K562 (cell line): ENCODE data around the gene CAMSAP3. TPM values are rescaled to one million over a fixed set of nuclear protein-coding genes. Genes with fewer than 3 reads are reported as not detected.

Experiments
- ATAC-seq: fragments of 200-7000 bp; cut with Tn5 transposase; 3 replicates; pipeline ENCODE4 v1.9.1; 2020; ENCODE audit warnings: moderate library complexity
- BruUV-seq: library from RNA; stranded (reverse); fragments of 400-500 nt; replicated peaks from 2 replicates; lab custom pipeline; 2021; lab: Mats Ljungman, UMichigan
- CTCF ChIA-PET: fragments of 300-600 bp; formaldehyde crosslinking; extraction: SDS; loops from one replicate; lab custom pipeline; 2021; ENCODE audit warnings: low intra/inter-chr PET ratio; lab: Yijun Ruan, JAX
- POLR2A ChIA-PET: fragments of 300-600, 350-650 bp; sonication (Branson Sonifier 250); formaldehyde crosslinking; extraction: SDS; loops from one replicate; lab custom pipeline; 2021; ENCODE audit warnings: antibody characterized with exemption, inconsistent platforms; lab: Yijun Ruan, JAX
- DNase-seq, 4 experiments: peaks; one replicate each; pipeline versions ENCODE4 v3.0.0 to v3.0.0-alpha.2; 2011 to 2018; ENCODE audit warnings: low spot score in 3 of 4, mixed read lengths in 3 of 4; ENCODE audit errors: extremely low read depth in 1 of 4
- FAIRE-seq: peaks from 2 replicates; lab custom pipeline; 2011; peaks lifted over from hg19 to GRCh38; lab: Jason Lieb, UNC
- H2AFZ ChIP-seq: 2 replicates; pipeline ENCODE4 v1.6.0; 2011; ENCODE audit warnings: low read depth, low read length, control low read depth, inconsistent platforms
- H3K27ac ChIP-seq: fragments of 200-600 bp; 3 replicates; pipeline ENCODE4 v1.8.0; 2011; ENCODE audit warnings: low read depth, mild to moderate bottlenecking, control low read depth, inconsistent platforms, low read length, moderate library complexity, mixed read lengths; ENCODE audit errors: extremely low read depth
- H3K27me3 ChIP-seq, 2 experiments: fragments of 300-600 bp in 1 of 2; 2 replicates in 1 of 2; 3 replicates in 1 of 2; pipeline versions ENCODE4 v1.6.0 to v1.8.0; 2011; ENCODE audit warnings: inconsistent platforms in 2 of 2, low read length in 2 of 2, mild to moderate bottlenecking in 1 of 2, mixed read lengths in 1 of 2, moderate library complexity in 1 of 2; ENCODE audit not compliant: control insufficient read depth in 2 of 2, insufficient read depth in 2 of 2
- H3K36me3 ChIP-seq: fragments of 300-600 bp; 3 replicates; pipeline ENCODE4 v1.8.0; 2011; ENCODE audit warnings: mild to moderate bottlenecking, low read length, inconsistent platforms; ENCODE audit not compliant: control insufficient read depth, insufficient read depth
- H3K4me1 ChIP-seq, 2 experiments: fragments of 200-600 bp in 1 of 2; replicated peaks in 1 of 2; 2 replicates in 1 of 2; 3 replicates in 1 of 2; pipeline versions ENCODE4 v1.5.1 to v1.8.0; 2011; ENCODE audit warnings: inconsistent platforms in 2 of 2, low read length in 2 of 2, mild to moderate bottlenecking in 1 of 2, mixed read lengths in 1 of 2, moderate library complexity in 1 of 2; ENCODE audit not compliant: control insufficient read depth in 2 of 2, insufficient read depth in 2 of 2
- H3K4me2 ChIP-seq: 2 replicates; pipeline ENCODE4 v1.6.1; 2011; ENCODE audit warnings: low read length, control low read depth, inconsistent platforms, mixed read lengths; ENCODE audit not compliant: insufficient read depth
- H3K4me3 ChIP-seq: fragments of 200-600 bp; sonication (generic), shearing (Covaris generic); 2 replicates; pipeline ENCODE4 v1.5.1; 2016; ENCODE audit warnings: control low read depth, inconsistent platforms
- H3K79me2 ChIP-seq: fragments of 200-600 bp; 3 replicates; pipeline ENCODE4 v1.8.0; 2011; ENCODE audit warnings: low read length, inconsistent platforms; ENCODE audit not compliant: control insufficient read depth, insufficient read depth
- H3K9ac ChIP-seq, 2 experiments: 2 replicates each; pipeline versions ENCODE4 v1.6.0 to v1.6.1; 2011; ENCODE audit warnings: low read depth in 2 of 2, low read length in 2 of 2, control low read depth in 1 of 2, inconsistent platforms in 1 of 2, mild to moderate bottlenecking in 1 of 2, mixed read lengths in 1 of 2; ENCODE audit not compliant: insufficient read depth in 1 of 2
- H3K9me1 ChIP-seq: one replicate; pipeline ENCODE4 v1.6.0; 2011; ENCODE audit warnings: inconsistent platforms, mild to moderate bottlenecking, low read length, moderate library complexity; ENCODE audit not compliant: control insufficient read depth, insufficient read depth
- H3K9me3 ChIP-seq: replicated peaks from 2 replicates; pipeline ENCODE4 v1.5.1; 2011; ENCODE audit warnings: low read depth, low read length, inconsistent platforms; ENCODE audit not compliant: control insufficient read depth, insufficient read depth
- H4K20me1 ChIP-seq: replicated peaks from 2 replicates; pipeline ENCODE4 v1.6.1; 2011; ENCODE audit warnings: low read length, inconsistent platforms, mixed read lengths; ENCODE audit not compliant: control insufficient read depth, insufficient read depth
- FIP1L1 ChIP-seq: fragments of 200-400 bp; formaldehyde crosslinking; IDR thresholded peaks from 2 replicates; pipeline ENCODE4 v1.6.1; 2018; ENCODE audit warnings: mild to moderate bottlenecking, low read depth, low read length; ENCODE audit not compliant: poor library complexity, severe bottlenecking
- POLR2G ChIP-seq: fragments of 200-400 bp; formaldehyde crosslinking; IDR thresholded peaks from 2 replicates; pipeline ENCODE4 v1.6.1; 2017; ENCODE audit warnings: low read depth, mild to moderate bottlenecking, antibody characterized with exemption, low read length, moderate library complexity
- WGBS: fragments of 100-300 bp; shearing (Covaris generic); methylation state at CpG from one replicate; pipeline ENCODE4 v1.1.6; 2016; ENCODE audit warnings: low coverage, mixed read lengths; ENCODE audit not compliant: insufficient coverage; ENCODE audit errors: missing lambda C conversion rate; 5-methylcytosine and 5-hydroxymethylcytosine counted together
- in situ Hi-C: fragments of 300-500 bp; cut with MboI; formaldehyde crosslinking; loops from 4 replicates; pipeline ENCODE4 v1.15.0; 2018; ENCODE audit warnings: inconsistent platforms, mixed read lengths
- intact Hi-C: fragments of 100-400 bp; cut with micrococcal nuclease; formaldehyde crosslinking; loops from 2 replicates; pipeline ENCODE4 v1.14.2; 2022
- polyA plus RNA-seq, 8 experiments: library from polyadenylated mRNA; depleted of rRNA in 4 of 8; stranded (reverse) in 5 of 8; unstranded in 3 of 8; fragments of >200 nt; fragmentation: Nextera tagmentation in 2 of 8; fragmentation: Illumina TruSeq in 1 of 8; extraction: Ambion mirVana in 2 of 8; extraction: Trizol in 1 of 8; gene quantifications; 2 replicates each; pipeline versions ENCODE4 v1.2.1 to v1.2.3, GENCODE V29; 2011 to 2014; ENCODE audit warnings: inconsistent platforms in 1 of 8, missing spikeins in 1 of 8
- total RNA-seq, 7 experiments: library from RNA; depleted of rRNA in 6 of 7; stranded (reverse); fragments of >200 nt in 6 of 7; fragmentation: Illumina TruSeq in 2 of 7; extraction: Trizol in 2 of 7; gene quantifications; 2 replicates each; pipeline versions ENCODE4 v1.2.1 to v1.2.3, GENCODE V29; 2011 to 2021; ENCODE audit warnings: low replicate concordance in 1 of 7
- TF ChIP-seq, protein P1 (sequence below): sonication (generic); formaldehyde crosslinking; IDR thresholded peaks from 2 replicates; pipeline ENCODE4 v1.8.1; 2023; ENCODE audit warnings: mild to moderate bottlenecking, missing genetic modification reagents

The CAMSAP3 gene
- total and polyA plus RNA-seq, 9 of the 15 experiments (the other 6 are each of a cell fraction or from before 2014, with no cell fraction given): 0.01 to 0.89 (median 0.22) TPM; not detected in 1

GRCh38 chr19:7617172-7617571 lies 21.5 kb downstream of the CAMSAP3 start:
- DNase-seq (no peak), FAIRE-seq (no peak), ATAC-seq (no peak)
- no peak overlapping the region for H3K4me2 ChIP-seq
- peaks cover 3 to 10% of the 10 kb centered on the region in 2 experiments; a peak in 3 of 5 replicates for H3K27me3 ChIP-seq
- H3K36me3 ChIP-seq: peaks cover 31% of the 10 kb centered on the region; the same call in 2 of the 3 replicates
- intact Hi-C loops (no loop called here), in situ Hi-C loops (no loop called here)
- WGBS: 74% methylated on average over 9 of the region's 12 CpGs
- no peaks in the 10 kb centered on the region for H3K9me3 ChIP-seq
- peaks cover 2 to 61% of the 10 kb centered on the region in 2 experiments; a peak in 4 of 5 replicates for H3K4me1 ChIP-seq
- TF ChIP-seq, protein P1, sequence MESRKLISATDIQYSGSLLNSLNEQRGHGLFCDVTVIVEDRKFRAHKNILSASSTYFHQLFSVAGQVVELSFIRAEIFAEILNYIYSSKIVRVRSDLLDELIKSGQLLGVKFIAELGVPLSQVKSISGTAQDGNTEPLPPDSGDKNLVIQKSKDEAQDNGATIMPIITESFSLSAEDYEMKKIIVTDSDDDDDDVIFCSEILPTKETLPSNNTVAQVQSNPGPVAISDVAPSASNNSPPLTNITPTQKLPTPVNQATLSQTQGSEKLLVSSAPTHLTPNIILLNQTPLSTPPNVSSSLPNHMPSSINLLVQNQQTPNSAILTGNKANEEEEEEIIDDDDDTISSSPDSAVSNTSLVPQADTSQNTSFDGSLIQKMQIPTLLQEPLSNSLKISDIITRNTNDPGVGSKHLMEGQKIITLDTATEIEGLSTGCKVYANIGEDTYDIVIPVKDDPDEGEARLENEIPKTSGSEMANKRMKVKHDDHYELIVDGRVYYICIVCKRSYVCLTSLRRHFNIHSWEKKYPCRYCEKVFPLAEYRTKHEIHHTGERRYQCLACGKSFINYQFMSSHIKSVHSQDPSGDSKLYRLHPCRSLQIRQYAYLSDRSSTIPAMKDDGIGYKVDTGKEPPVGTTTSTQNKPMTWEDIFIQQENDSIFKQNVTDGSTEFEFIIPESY (CRISPR knock-in tag): 0 out of 2 replicates have a peak, but pooled peaks have one; percentile 14
- TF ChIP-seq POLR2G (0 out of 2 replicates have a peak, but pooled peaks have one; percentile 10), FIP1L1 (no peak)
- 0 out of 2 replicates have a peak, but pooled peaks cover 3% of the 10 kb centered on the region for H4K20me1 ChIP-seq
- peak overlapping the region in 1 of 2 experiments; percentile 17; a peak in 1 of 4 replicates for H3K9ac ChIP-seq
- H2AFZ ChIP-seq: no peak overlapping the region
- no peak overlapping the region for H3K27ac ChIP-seq
- no peaks in the 10 kb centered on the region for H3K9me1 ChIP-seq
- POLR2A ChIA-PET: interaction anchor here (2.7 kb wide), 1 partner anchor 12 kb away, joined by 22 read pairs; the partner anchor contains the start of genes PET100 and XAB2
- no peaks in the 10 kb centered on the region for H3K79me2 ChIP-seq
- CTCF ChIA-PET: no interaction called here
- H3K4me3 ChIP-seq: no peak overlapping the region
- no TSS peak for BruUV-seq
